OCI-LY7 (cell line): ENCODE measurements around the gene KNG1. TPM values are rescaled to one million over a fixed set of nuclear protein-coding genes. Genes with fewer than 3 reads are reported as not detected.

Source experiments
- BruUV-seq: library from RNA; stranded (reverse); fragments of 400-500 nt; replicated peaks from 2 replicates; lab custom pipeline; 2021; lab: Mats Ljungman, UMichigan
- CTCF ChIA-PET: fragments of 300-600 bp; sonication (Branson Sonifier 250); formaldehyde crosslinking; loops from one replicate; lab custom pipeline; 2022; ENCODE audit warnings: antibody characterized with exemption; ENCODE audit not compliant: unreplicated experiment; lab: Charles Lee
- POLR2A ChIA-PET: fragments of 300-600 bp; sonication (Branson Sonifier 250); formaldehyde crosslinking; loops from one replicate; lab custom pipeline; 2022; ENCODE audit warnings: antibody characterized with exemption; lab: Charles Lee
- DNase-seq: peaks from one replicate; pipeline ENCODE4 v3.0.0-alpha.2; 2015; ENCODE audit warnings: low spot score
- H2AFZ ChIP-seq: fragments of 200-600 bp; sonication (generic), shearing (Covaris generic); 2 replicates; pipeline ENCODE4 v1.6.1; 2014; ENCODE audit warnings: mild to moderate bottlenecking, antibody characterized with exemption, low read length, moderate library complexity
- H3K27ac ChIP-seq: fragments of 200-600 bp; sonication (generic); 2 replicates; pipeline ENCODE4 v1.5.1; 2014; ENCODE audit warnings: mixed run types, low read depth, mild to moderate bottlenecking, moderate library complexity, low read length, inconsistent platforms; ENCODE audit not compliant: poor library complexity, severe bottlenecking
- H3K36me3 ChIP-seq: fragments of 200-600 bp; sonication (generic); 2 replicates; pipeline ENCODE4 v1.6.1; 2014; ENCODE audit warnings: mild to moderate bottlenecking, antibody characterized with exemption, low read length, moderate library complexity, mixed read lengths; ENCODE audit not compliant: insufficient read depth
- H3K4me1 ChIP-seq: fragments of 200-600 bp; sonication (generic); 2 replicates; pipeline ENCODE4 v1.5.1; 2014; ENCODE audit warnings: mild to moderate bottlenecking, low read length; ENCODE audit not compliant: insufficient read depth, poor library complexity, severe bottlenecking
- H3K4me2 ChIP-seq: fragments of 200-600 bp; sonication (generic); 2 replicates; pipeline ENCODE4 v1.6.1; 2014; ENCODE audit warnings: mild to moderate bottlenecking, low read length
- H3K4me3 ChIP-seq: fragments of 200-600 bp; sonication (generic); 2 replicates; pipeline ENCODE4 v1.5.1; 2014; ENCODE audit warnings: mild to moderate bottlenecking, low read depth, low read length; ENCODE audit not compliant: poor library complexity, severe bottlenecking
- H3K79me2 ChIP-seq: fragments of 200-600 bp; sonication (generic); 2 replicates; pipeline ENCODE4 v1.6.1; 2016; ENCODE audit warnings: low read depth, mild to moderate bottlenecking, low read length, moderate library complexity, mixed read lengths; ENCODE audit not compliant: insufficient read depth
- H3K9me2 ChIP-seq: fragments of 200-600 bp; sonication (generic); 2 replicates; pipeline ENCODE4 v1.6.1; 2016; ENCODE audit warnings: mild to moderate bottlenecking, low read length, mixed read lengths; ENCODE audit not compliant: insufficient read depth
- H3K9me3 ChIP-seq: fragments of 200-600 bp; sonication (generic); 2 replicates; pipeline ENCODE4 v1.6.1; 2014; ENCODE audit warnings: mild to moderate bottlenecking, mixed run types, low read length, mixed read lengths
- H4K20me1 ChIP-seq: fragments of 200-600 bp; sonication (generic); 2 replicates; pipeline ENCODE4 v1.6.1; 2014; ENCODE audit warnings: mild to moderate bottlenecking, antibody characterized with exemption, low read length, moderate library complexity, mixed read lengths; ENCODE audit not compliant: insufficient read depth
- CTCF ChIP-seq: fragments of 200-600 bp; sonication (generic); conservative IDR thresholded peaks from 2 replicates; pipeline ENCODE4 v1.5.1; 2014; ENCODE audit warnings: mild to moderate bottlenecking, antibody characterized with exemption, low read length, moderate library complexity, mixed read lengths
- EZH2phosphoT487 ChIP-seq: fragments of 200-600 bp; sonication (generic); IDR thresholded peaks from 2 replicates; pipeline ENCODE4 v1.6.1; 2018; ENCODE audit warnings: low read depth, borderline replicate concordance, mild to moderate bottlenecking, mixed run types, antibody characterized with exemption, low read length, moderate library complexity, mixed read lengths
- intact Hi-C: fragments of 100-400 bp; cut with micrococcal nuclease; formaldehyde crosslinking; loops from one replicate; pipeline ENCODE4 v1.10.0; 2022; ENCODE audit not compliant: unreplicated experiment
- total RNA-seq, 2 experiments: library from RNA; depleted of rRNA in 1 of 2; stranded (reverse); fragments of >200 nt in 1 of 2; shearing (Covaris generic) in 1 of 2; gene quantifications; 2 replicates each; pipeline ENCODE4 v1.2.3, GENCODE V29; 2014 to 2022

KNG1 gene
- total RNA-seq, 2 experiments from 2014 or later: not detected

DNA sequence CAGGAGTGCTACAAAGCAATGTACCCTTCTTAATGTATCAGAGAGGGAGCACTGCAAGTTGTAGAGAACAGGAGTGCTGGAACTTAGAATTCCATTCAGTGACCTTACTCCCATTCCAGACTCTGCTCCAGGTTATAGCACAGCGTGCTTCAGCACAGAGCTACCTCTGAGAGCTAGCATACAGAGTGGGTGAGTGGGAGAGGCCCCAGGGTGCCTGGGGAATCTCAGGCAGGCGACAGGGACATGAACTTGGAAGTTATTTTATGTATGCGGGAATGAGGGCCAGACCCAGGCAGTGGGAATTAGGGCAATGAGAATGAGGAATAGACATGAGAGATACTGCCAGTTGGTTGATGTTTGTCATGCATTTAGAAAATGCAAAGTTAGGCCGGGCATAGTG, 3.7 kb upstream of the KNG1 start:
- H3K27ac ChIP-seq: no peak overlapping the region
- ChIA-PET CTCF (no interaction called here), POLR2A (no interaction called here)
- H4K20me1 ChIP-seq: no peaks in the 10 kb centered on the region
- no peak for DNase-seq
- H2AFZ ChIP-seq: no peak overlapping the region
- H3K36me3 ChIP-seq: no peaks in the 10 kb centered on the region
- H3K4me2 ChIP-seq: no peak overlapping the region
- no TSS peak for BruUV-seq
- no peak for TF ChIP-seq EZH2phosphoT487
- H3K4me1 ChIP-seq: no peaks in the 10 kb centered on the region
- no peaks in the 10 kb centered on the region for H3K79me2 ChIP-seq
- intact Hi-C loops: no loop called here
- no peak overlapping the region for H3K4me3 ChIP-seq
- H3K9me2 ChIP-seq: no peaks in the 10 kb centered on the region
- H3K9me3 ChIP-seq: no peaks in the 10 kb centered on the region

DNA sequence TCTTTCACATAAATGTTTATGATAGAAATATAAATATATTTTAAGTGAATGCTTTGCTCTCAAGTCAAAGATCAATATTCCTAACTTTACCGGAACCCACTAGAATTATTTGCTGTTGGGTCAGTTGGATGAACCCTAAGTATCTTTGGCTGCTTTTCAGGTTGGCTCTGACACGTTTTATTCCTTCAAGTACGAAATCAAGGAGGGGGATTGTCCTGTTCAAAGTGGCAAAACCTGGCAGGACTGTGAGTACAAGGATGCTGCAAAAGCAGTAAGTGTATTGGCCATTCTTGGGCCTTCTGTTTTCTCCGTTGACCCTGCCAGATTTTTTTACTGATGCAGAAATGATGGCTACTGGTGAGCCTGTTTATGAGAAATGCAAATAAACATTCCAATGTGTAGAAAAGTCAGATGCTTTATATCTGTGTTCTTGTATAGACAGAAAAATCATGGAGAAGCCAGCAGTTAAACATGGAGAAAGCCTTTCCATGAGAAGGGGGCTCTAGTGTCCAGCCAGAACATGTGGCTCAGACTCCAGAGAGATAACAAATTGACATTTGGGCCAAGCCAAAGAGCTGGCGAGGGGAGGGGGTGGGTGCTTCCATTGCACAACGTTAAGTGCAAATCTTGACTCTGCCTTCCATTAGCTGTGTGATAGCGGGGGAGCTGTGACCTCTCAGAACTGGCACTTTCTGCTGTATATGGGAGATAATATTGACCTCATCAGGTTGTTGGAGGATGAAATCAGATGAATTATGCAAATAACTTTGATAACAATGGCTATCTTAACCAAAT, 3.0 kb downstream of the KNG1 start:
- POLR2A ChIA-PET: no interaction called here
- Histone ChIP-seq H3K36me3 (no peaks in the 10 kb centered on the region), H3K4me1 (no peaks in the 10 kb centered on the region), H3K27ac (no peak overlapping the region), H2AFZ (no peak overlapping the region), H3K9me3 (no peaks in the 10 kb centered on the region), H3K4me3 (no peak overlapping the region), H3K79me2 (no peaks in the 10 kb centered on the region), H3K9me2 (no peaks in the 10 kb centered on the region), H4K20me1 (no peaks in the 10 kb centered on the region), H3K4me2 (no peak overlapping the region)
- intact Hi-C loops: no loop called here
- DNase-seq: no peak
- TF ChIP-seq EZH2phosphoT487: no peak
- no peak for TF ChIP-seq CTCF
- CTCF ChIA-PET: interaction anchor here (0.6 kb wide), 1 partner anchor 522 kb away, joined by 3 read pairs; no protein-coding TSS in a partner anchor
- no TSS peak for BruUV-seq

GRCh38 chr3:186722457-186722856, 5.3 kb downstream of the KNG1 start:
- H3K36me3 ChIP-seq: no peaks in the 10 kb centered on the region
- no peak overlapping the region for H2AFZ ChIP-seq
- H3K27ac ChIP-seq: no peak overlapping the region
- H3K4me2 ChIP-seq: no peak overlapping the region
- no peaks in the 10 kb centered on the region for H3K79me2 ChIP-seq
- TF ChIP-seq CTCF: 0 out of 2 replicates have a peak, but pooled peaks have one; percentile 33
- TF ChIP-seq EZH2phosphoT487: no peak
- no peaks in the 10 kb centered on the region for H3K9me2 ChIP-seq
- BruUV-seq: no TSS peak
- ChIA-PET CTCF (no interaction called here), POLR2A (interaction anchor here (0.6 kb wide), 1 partner anchor 150 kb away, joined by 3 read pairs; no protein-coding TSS in a partner anchor)
- intact Hi-C loops: no loop called here
- no peaks in the 10 kb centered on the region for H3K9me3 ChIP-seq
- no peak overlapping the region for H3K4me3 ChIP-seq
- no peaks in the 10 kb centered on the region for H3K4me1 ChIP-seq
- no peaks in the 10 kb centered on the region for H4K20me1 ChIP-seq
- DNase-seq: no peak
